Measurements from ENCODE around the gene FHIT.
"Not testable (repeated sequence)": the region's sequence is repeated elsewhere in the genome, so short reads cannot be mapped to it uniquely, and the experiment has no call there.

FHIT gene

GRCh38 chr3:60989626-60990441, 261.4 kb downstream of the FHIT start:
- no peak for DNase-seq (ENCODE audit: low read depth in 2 of 2)

GRCh38 chr3:60987191-60987590, 264.1 kb downstream of the FHIT start:
- not testable (repeated sequence) for DNase-seq (ENCODE audit: low read depth in 2 of 2)

- no peak for DNase-seq (ENCODE audit: low read depth in 2 of 2)
Observed at GRCh38 chr3:60986552-60986951, 264.7 kb downstream of the FHIT start.

GRCh38 chr3:60983906-60984305, 267.3 kb downstream of the FHIT start:
- DNase-seq (ENCODE audit: low read depth in 2 of 2) = no peak

- DNase-seq (ENCODE audit: low read depth in 2 of 2) = no peak
Observed at GRCh38 chr3:60980342-60980692, 270.9 kb downstream of the FHIT start.

GRCh38 chr3:60979461-60980341, 271.6 kb downstream of the FHIT start:
- DNase-seq (ENCODE audit: low read depth in 2 of 2) = no peak

GRCh38 chr3:60973321-60973720, 277.9 kb downstream of the FHIT start:
- no peak for DNase-seq (ENCODE audit: low read depth in 2 of 2)

- DNase-seq (ENCODE audit: low read depth in 2 of 2) = no peak
Observed at GRCh38 chr3:60972599-60972998, 278.7 kb downstream of the FHIT start.

GRCh38 chr3:60970850-60971249, 280.4 kb downstream of the FHIT start:
- no peak for DNase-seq (ENCODE audit: low read depth in 2 of 2)

GRCh38 chr3:60967141-60967540, 284.1 kb downstream of the FHIT start:
- DNase-seq (ENCODE audit: low read depth in 2 of 2) = no peak

GRCh38 chr3:60957541-60957940, 293.7 kb downstream of the FHIT start:
- DNase-seq (ENCODE audit: low read depth in 2 of 2) = no peak

- DNase-seq (ENCODE audit: low read depth in 2 of 2) = no peak
Observed at GRCh38 chr3:60956729-60957128, 294.5 kb downstream of the FHIT start.

GRCh38 chr3:60955034-60955433, 296.2 kb downstream of the FHIT start:
- no peak for DNase-seq (ENCODE audit: low read depth in 2 of 2)

GRCh38 chr3:60954048-60954447, 297.2 kb downstream of the FHIT start:
- DNase-seq (ENCODE audit: low read depth in 2 of 2) = no peak

GRCh38 chr3:60953351-60953750, 297.9 kb downstream of the FHIT start:
- no peak for DNase-seq (ENCODE audit: low read depth in 2 of 2)

GRCh38 chr3:60952055-60952454, 299.2 kb downstream of the FHIT start:
- DNase-seq (ENCODE audit: low read depth in 2 of 2) = no peak

GRCh38 chr3:60949146-60949545, 302.1 kb downstream of the FHIT start:
- DNase-seq (ENCODE audit: low read depth in 2 of 2) = no peak

- DNase-seq (ENCODE audit: low read depth in 2 of 2) = no peak
Observed at GRCh38 chr3:60948488-60948887, 302.8 kb downstream of the FHIT start.

GRCh38 chr3:60935709-60936108, 315.5 kb downstream of the FHIT start:
- no peak for DNase-seq (ENCODE audit: low read depth in 2 of 2)

- DNase-seq (ENCODE audit: low read depth in 2 of 2) = no peak
Observed at GRCh38 chr3:60933824-60934223, 317.4 kb downstream of the FHIT start.

GRCh38 chr3:60932643-60933042, 318.6 kb downstream of the FHIT start:
- DNase-seq (ENCODE audit: low read depth in 2 of 2) = no peak

- DNase-seq (ENCODE audit: low read depth in 2 of 2) = no peak
Observed at GRCh38 chr3:60932170-60932569, 319.1 kb downstream of the FHIT start.

- DNase-seq (ENCODE audit: low read depth in 2 of 2) = no peak
Observed at GRCh38 chr3:60931452-60931851, 319.8 kb downstream of the FHIT start.
